SU-DHL-6 (cell line): ENCODE data around the gene RAET1G.

ENCODE experiments used
- EZH2phosphoT487 ChIP-seq: fragments of 200-600 bp; sonication (generic), shearing (Covaris generic); conservative IDR thresholded peaks from 2 replicates; pipeline ENCODE4 v1.6.1; 2018; ENCODE audit warnings: mild to moderate bottlenecking, antibody characterized with exemption, low read length, moderate library complexity, mixed read lengths
- TF ChIP-seq, protein P1 (sequence below): fragments of 200-600 bp; sonication (generic); IDR thresholded peaks from one replicate; pipeline ENCODE4 v1.5.1; 2017; ENCODE audit warnings: antibody characterized with exemption, mild to moderate bottlenecking, low read length, moderate library complexity; ENCODE audit not compliant: insufficient read depth, poor library complexity, severe bottlenecking

DNA sequence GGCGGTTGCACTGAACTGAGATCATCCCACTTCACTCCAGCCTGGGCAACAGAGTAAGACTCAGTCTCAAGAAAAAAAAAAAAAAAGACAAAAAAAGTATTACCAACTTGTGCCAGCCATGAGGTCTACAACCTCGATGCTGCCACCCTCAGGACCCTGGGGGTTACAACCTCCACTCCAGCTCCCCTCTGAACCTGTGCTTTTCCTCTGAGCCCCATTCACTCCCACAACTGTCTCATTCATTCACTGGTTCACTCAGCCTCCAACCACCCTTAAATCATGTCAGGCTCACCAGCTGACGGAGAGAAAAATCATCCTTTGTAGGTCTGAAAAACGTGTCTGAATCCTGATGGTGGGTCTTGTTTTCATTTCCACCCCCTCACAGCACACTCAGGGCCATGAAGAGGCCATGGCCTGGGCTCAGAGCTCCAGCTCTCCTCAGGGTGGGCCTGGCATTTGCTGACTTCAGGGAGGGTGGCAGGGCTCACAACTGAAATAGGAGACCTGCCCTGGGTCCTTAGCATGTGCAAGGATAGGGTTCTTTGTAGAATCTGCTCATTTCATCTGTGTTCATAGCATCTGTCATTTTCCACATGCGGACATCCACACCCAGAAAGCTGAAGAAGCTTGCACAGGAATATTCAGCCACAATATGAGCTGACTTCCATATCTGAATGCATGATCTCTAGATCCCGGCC, 39.0 kb upstream of the RAET1G start:
- TF ChIP-seq, protein P1, sequence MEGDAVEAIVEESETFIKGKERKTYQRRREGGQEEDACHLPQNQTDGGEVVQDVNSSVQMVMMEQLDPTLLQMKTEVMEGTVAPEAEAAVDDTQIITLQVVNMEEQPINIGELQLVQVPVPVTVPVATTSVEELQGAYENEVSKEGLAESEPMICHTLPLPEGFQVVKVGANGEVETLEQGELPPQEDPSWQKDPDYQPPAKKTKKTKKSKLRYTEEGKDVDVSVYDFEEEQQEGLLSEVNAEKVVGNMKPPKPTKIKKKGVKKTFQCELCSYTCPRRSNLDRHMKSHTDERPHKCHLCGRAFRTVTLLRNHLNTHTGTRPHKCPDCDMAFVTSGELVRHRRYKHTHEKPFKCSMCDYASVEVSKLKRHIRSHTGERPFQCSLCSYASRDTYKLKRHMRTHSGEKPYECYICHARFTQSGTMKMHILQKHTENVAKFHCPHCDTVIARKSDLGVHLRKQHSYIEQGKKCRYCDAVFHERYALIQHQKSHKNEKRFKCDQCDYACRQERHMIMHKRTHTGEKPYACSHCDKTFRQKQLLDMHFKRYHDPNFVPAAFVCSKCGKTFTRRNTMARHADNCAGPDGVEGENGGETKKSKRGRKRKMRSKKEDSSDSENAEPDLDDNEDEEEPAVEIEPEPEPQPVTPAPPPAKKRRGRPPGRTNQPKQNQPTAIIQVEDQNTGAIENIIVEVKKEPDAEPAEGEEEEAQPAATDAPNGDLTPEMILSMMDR, result peak; percentile 29
- no peak for TF ChIP-seq EZH2phosphoT487
